ENCODE measurements around the gene AK3. TPM values are rescaled to one million over a fixed set of nuclear protein-coding genes. Genes with fewer than 3 reads are reported as not detected.
A peak's percentile ranks its signal among the peaks of the same experiment; 100 is the strongest.
"Not testable (repeated sequence)": the region's sequence is repeated elsewhere in the genome, so short reads cannot be mapped to it uniquely, and the experiment has no call there.

AK3 gene
- total RNA-seq, 1 donor from 2014 or later: 44.2 TPM

DNA sequence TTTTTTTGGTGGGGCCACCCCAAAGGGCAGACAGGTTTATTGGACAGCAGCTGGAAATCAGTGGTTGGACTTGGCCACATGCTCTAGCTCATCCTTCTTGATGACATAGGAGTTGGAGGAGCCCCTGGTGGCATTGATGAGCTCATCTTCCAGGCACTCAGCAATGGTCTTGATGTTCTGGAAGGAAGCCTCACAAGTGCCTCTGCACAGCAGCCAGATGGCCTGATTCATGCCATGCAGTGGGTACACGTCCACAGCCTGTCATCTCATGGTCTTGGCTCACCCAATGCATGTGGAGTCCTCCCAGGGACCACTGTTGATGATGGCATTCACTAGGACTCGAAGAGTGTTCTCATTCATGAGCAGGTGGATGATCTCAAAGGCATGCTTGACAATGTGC lies 40.4 kb upstream of the AK3 start:
- intact Hi-C loops (cut with DNase I): no loop called here
- Histone ChIP-seq H3K36me3 (no peaks in the 10 kb centered on the region), H3K27ac (no peak overlapping the region), H3K4me1 (no peaks in the 10 kb centered on the region), H3K4me3 (no peak overlapping the region), H3K9me3 (no peaks in the 10 kb centered on the region), H3K27me3 (no peaks in the 10 kb centered on the region)
- TF ChIP-seq, protein P1, sequence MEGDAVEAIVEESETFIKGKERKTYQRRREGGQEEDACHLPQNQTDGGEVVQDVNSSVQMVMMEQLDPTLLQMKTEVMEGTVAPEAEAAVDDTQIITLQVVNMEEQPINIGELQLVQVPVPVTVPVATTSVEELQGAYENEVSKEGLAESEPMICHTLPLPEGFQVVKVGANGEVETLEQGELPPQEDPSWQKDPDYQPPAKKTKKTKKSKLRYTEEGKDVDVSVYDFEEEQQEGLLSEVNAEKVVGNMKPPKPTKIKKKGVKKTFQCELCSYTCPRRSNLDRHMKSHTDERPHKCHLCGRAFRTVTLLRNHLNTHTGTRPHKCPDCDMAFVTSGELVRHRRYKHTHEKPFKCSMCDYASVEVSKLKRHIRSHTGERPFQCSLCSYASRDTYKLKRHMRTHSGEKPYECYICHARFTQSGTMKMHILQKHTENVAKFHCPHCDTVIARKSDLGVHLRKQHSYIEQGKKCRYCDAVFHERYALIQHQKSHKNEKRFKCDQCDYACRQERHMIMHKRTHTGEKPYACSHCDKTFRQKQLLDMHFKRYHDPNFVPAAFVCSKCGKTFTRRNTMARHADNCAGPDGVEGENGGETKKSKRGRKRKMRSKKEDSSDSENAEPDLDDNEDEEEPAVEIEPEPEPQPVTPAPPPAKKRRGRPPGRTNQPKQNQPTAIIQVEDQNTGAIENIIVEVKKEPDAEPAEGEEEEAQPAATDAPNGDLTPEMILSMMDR (IDR thresholded peaks at IDR 0.05): no peak
- no peak for ATAC-seq
- DNase-seq: no peak

- H3K36me3 ChIP-seq: no peaks in the 10 kb centered on the region
- no peak overlapping the region for H3K4me3 ChIP-seq
- no peaks in the 10 kb centered on the region for H3K9me3 ChIP-seq
- no peaks in the 10 kb centered on the region for H3K27me3 ChIP-seq
- TF ChIP-seq, protein P1 (IDR thresholded peaks at IDR 0.05): no peak
- ATAC-seq: peak; percentile 29
- H3K4me1 ChIP-seq: no peaks in the 10 kb centered on the region
- intact Hi-C loops (cut with DNase I): no loop called here
- no peak overlapping the region for H3K27ac ChIP-seq
- no peak for DNase-seq
Measured at GRCh38 chr9:4780651-4781050, 39.6 kb upstream of the AK3 start.

DNA sequence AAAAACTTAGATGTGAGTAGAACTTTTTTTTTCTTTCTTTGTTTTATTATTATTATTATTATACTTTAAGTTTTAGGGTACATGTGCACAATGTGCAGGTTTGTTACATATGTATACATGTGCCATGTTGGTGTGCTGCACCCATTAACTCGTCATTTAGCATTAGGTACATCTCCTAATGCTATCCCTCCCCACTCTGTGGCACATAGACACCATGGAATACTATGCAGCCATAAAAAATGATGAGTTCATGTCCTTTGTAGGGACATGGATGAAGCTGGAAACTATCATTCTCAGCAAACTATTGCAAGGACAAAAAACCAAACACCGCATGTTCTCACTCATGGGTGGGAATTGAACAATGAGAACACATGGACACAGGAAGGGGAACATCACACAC lies 34.0 kb upstream of the AK3 start:
- H3K4me1 ChIP-seq; H3K36me3 ChIP-seq; ATAC-seq; H3K4me3 ChIP-seq; DNase-seq; H3K9me3 ChIP-seq; H3K27me3 ChIP-seq; intact Hi-C loops (cut with DNase I); H3K27ac ChIP-seq: not testable (repeated sequence)

DNA sequence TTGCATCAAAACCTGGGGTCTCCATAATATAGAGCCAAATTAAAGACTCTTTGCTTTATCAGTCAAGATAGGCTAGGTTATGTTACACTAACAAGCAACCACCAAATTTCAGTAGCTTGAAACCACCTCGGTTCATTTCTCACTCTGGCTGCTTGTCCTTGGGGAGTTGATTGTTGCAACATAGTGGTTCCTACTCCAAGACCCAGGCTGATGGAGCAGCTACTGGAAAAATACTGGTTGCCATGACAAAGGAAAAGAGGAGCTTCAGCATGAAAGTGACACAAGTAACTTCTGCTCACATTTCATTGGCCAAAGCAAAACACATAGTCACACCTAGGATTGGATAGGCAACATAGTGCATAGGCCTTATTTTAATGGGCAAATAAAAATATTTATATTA lies 33.2 kb upstream of the AK3 start:
- no peaks in the 10 kb centered on the region for H3K4me1 ChIP-seq
- DNase-seq (no peak), ATAC-seq (no peak)
- no peaks in the 10 kb centered on the region for H3K9me3 ChIP-seq
- H3K27me3 ChIP-seq: no peaks in the 10 kb centered on the region
- H3K4me3 ChIP-seq: no peak overlapping the region
- no peak overlapping the region for H3K27ac ChIP-seq
- TF ChIP-seq, protein P1 (IDR thresholded peaks at IDR 0.05): no peak
- intact Hi-C loops (cut with DNase I): no loop called here
- H3K36me3 ChIP-seq: no peaks in the 10 kb centered on the region

DNA sequence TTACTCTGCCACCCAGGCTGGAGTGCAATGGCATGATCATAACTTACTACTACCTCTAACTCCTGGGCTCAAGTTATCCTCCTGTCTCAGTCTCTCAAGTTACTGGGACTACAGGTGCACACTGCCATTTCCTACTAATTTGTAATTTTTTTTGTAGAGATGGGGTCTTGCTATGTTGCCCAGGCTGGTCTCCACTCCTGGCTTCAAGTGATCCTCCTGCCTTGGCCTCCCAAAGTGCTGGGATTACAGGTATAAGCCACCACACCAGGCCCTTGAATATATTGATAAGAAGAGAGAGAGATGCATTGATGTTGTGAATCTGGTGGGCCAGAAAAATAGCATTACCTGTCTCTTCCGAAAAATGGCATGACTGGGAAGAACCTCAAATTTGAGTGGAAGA lies 30.8 kb upstream of the AK3 start:
- no peak for DNase-seq

GRCh38 chr9:4769321-4770080 lies 28.5 kb upstream of the AK3 start:
- no peaks in the 10 kb centered on the region for H3K9me3 ChIP-seq
- peak; percentile 39 for ATAC-seq
- H3K27me3 ChIP-seq: no peaks in the 10 kb centered on the region
- no peaks in the 10 kb centered on the region for H3K4me1 ChIP-seq
- no peak for DNase-seq
- H3K27ac ChIP-seq: no peak overlapping the region
- no peak overlapping the region for H3K4me3 ChIP-seq
- intact Hi-C loops (cut with DNase I): loop anchor here (10.0 kb wide), 1 partner anchor 155 kb away; no protein-coding TSS in a partner anchor
- no peaks in the 10 kb centered on the region for H3K36me3 ChIP-seq
- TF ChIP-seq, protein P1 (IDR thresholded peaks at IDR 0.05): no peak

More for the DNA sequence above, 30.8 kb upstream of the AK3 start:
- Histone ChIP-seq H3K9me3 (no peaks in the 10 kb centered on the region), H3K27ac (no peak overlapping the region), H3K27me3 (no peaks in the 10 kb centered on the region), H3K36me3 (no peaks in the 10 kb centered on the region), H3K4me1 (no peaks in the 10 kb centered on the region), H3K4me3 (no peak overlapping the region)
- intact Hi-C loops (cut with DNase I): no loop called here
- TF ChIP-seq, protein P1 (IDR thresholded peaks at IDR 0.05): no peak
- no peak for ATAC-seq
